Measurements from ENCODE around the gene SLIT3. TPM values are rescaled to one million over a fixed set of nuclear protein-coding genes. Genes with fewer than 3 reads are reported as not detected.

Gene SLIT3
- total and polyA plus RNA-seq, 10 of the 15 experiments (the other 5 are each of a cell fraction or from before 2014, with no cell fraction given), result 0.05 TPM; not detected in 9

GRCh38 chr5:169251333-169252084 is 49.4 kb downstream of the SLIT3 start:
- Histone ChIP-seq H3K36me3 (ENCODE audit: control insufficient read depth in 2 of 2, insufficient read depth in 2 of 2, low read length in 1 of 2) (no peaks in the 10 kb centered on the region), H3K4me3 (no peak overlapping the region), H3K9ac (ENCODE audit: control insufficient read depth, insufficient read depth, low read length) (no peak overlapping the region), H3K9me3 (replicated peaks; ENCODE audit: control insufficient read depth, insufficient read depth, low read length) (no peaks in the 10 kb centered on the region), H2AFZ (ENCODE audit: control insufficient read depth, low read depth, low read length) (no peak overlapping the region), H3K27ac (ENCODE audit: control insufficient read depth, insufficient read depth) (no peak overlapping the region), H3K4me1 (ENCODE audit: control insufficient read depth, insufficient read depth, low read length) (no peaks in the 10 kb centered on the region), H3K4me2 (ENCODE audit: control insufficient read depth, insufficient read depth) (no peak overlapping the region), H4K20me1 (ENCODE audit: control insufficient read depth, insufficient read depth) (no peaks in the 10 kb centered on the region), H3K27me3 (replicated peaks in 1 of 2; ENCODE audit: control insufficient read depth in 2 of 2, insufficient read depth in 2 of 2, low read length in 1 of 2) (peaks cover 0 to 4% of the 10 kb centered on the region in 2 experiments; a peak in 2 of 4 replicates), H3K79me2 (ENCODE audit: control insufficient read depth, insufficient read depth, low read length) (no peaks in the 10 kb centered on the region)
- in situ Hi-C loops (cut with MboI), result no loop called here
- CTCF ChIA-PET, result no interaction called here
- POLR2A ChIA-PET, result no interaction called here
- intact Hi-C loops (cut with micrococcal nuclease; ENCODE audit: unreplicated experiment), result no loop called here
- 52% methylated on average over 8 of the region's 8 CpGs for WGBS (ENCODE audit: insufficient coverage, insufficient replicate concordance, low lambda C conversion rate, missing lambda C conversion rate)
- DNase-seq (ENCODE audit: low read depth, low spot score) (no peak), FAIRE-seq (no peak), ATAC-seq (no peak)
- RAD21 ChIA-PET (ENCODE audit: unreplicated experiment), result no interaction called here
- TF ChIP-seq MYC (IDR thresholded peaks at IDR 0.05; ENCODE audit: insufficient read depth, insufficient read length, insufficient replicate concordance, low read length, severe bottlenecking) (no peak), POLR2AphosphoS2 (IDR thresholded peaks at IDR 0.05; ENCODE audit: low read depth, low read length) (no peak), SPI1 (IDR thresholded peaks at IDR 0.05; ENCODE audit: borderline replicate concordance, insufficient read depth, low read depth, low read length) (no peak), SMC3 (IDR thresholded peaks at IDR 0.05; ENCODE audit: borderline replicate concordance, low read length) (no peak), SUZ12 (IDR thresholded peaks at IDR 0.05; ENCODE audit: unreplicated experiment) (no peak), YBX1 (IDR thresholded peaks at IDR 0.05) (no peak)
- SMC1A ChIA-PET (ENCODE audit: uncharacterized antibody, unreplicated experiment), result no interaction called here
- no TSS peak for BruUV-seq (replicated peaks)

- Histone ChIP-seq H3K4me3 (no peak overlapping the region), H3K9me3 (replicated peaks; ENCODE audit: control insufficient read depth, insufficient read depth, low read length) (no peaks in the 10 kb centered on the region), H3K4me1 (ENCODE audit: control insufficient read depth, insufficient read depth, low read length) (no peaks in the 10 kb centered on the region), H3K9ac (ENCODE audit: control insufficient read depth, insufficient read depth, low read length) (no peak overlapping the region), H3K36me3 (ENCODE audit: control insufficient read depth in 2 of 2, insufficient read depth in 2 of 2, low read length in 1 of 2) (no peaks in the 10 kb centered on the region), H3K4me2 (ENCODE audit: control insufficient read depth, insufficient read depth) (no peak overlapping the region), H2AFZ (ENCODE audit: control insufficient read depth, low read depth, low read length) (no peak overlapping the region), H3K79me2 (ENCODE audit: control insufficient read depth, insufficient read depth, low read length) (no peaks in the 10 kb centered on the region), H4K20me1 (ENCODE audit: control insufficient read depth, insufficient read depth) (no peaks in the 10 kb centered on the region), H3K27me3 (replicated peaks in 1 of 2; ENCODE audit: control insufficient read depth in 2 of 2, insufficient read depth in 2 of 2, low read length in 1 of 2) (peaks cover 0 to 4% of the 10 kb centered on the region in 2 experiments; a peak in 3 of 4 replicates), H3K27ac (ENCODE audit: control insufficient read depth, insufficient read depth) (no peak overlapping the region)
- POLR2A ChIA-PET, result no interaction called here
- SMC1A ChIA-PET (ENCODE audit: uncharacterized antibody, unreplicated experiment), result no interaction called here
- no peak for FAIRE-seq
- TF ChIP-seq WRNIP1 (IDR thresholded peaks at IDR 0.05; ENCODE audit: borderline replicate concordance, low read depth, low read length), result no peak
- WGBS (ENCODE audit: insufficient coverage, insufficient replicate concordance, low lambda C conversion rate, missing lambda C conversion rate), result 11% methylated on average over 4 of the region's 4 CpGs
- BruUV-seq (replicated peaks), result no TSS peak
- CTCF ChIA-PET, result interaction anchor here (1.0 kb wide), 1 partner anchor 16 kb away, joined by 4 read pairs; no protein-coding TSS in a partner anchor
- in situ Hi-C loops (cut with MboI) (no loop called here), intact Hi-C loops (cut with micrococcal nuclease; ENCODE audit: unreplicated experiment) (no loop called here)
- no peak for ATAC-seq
- no peak for DNase-seq (ENCODE audit: low read depth, low spot score)
- RAD21 ChIA-PET (ENCODE audit: unreplicated experiment), result no interaction called here
Observed at GRCh38 chr5:169250887-169251286, 50.1 kb downstream of the SLIT3 start.
